Left ventricle myocardium inferior (tissue), 1 donor: ENCODE measurements around the gene PTPRS. TPM values are rescaled to one million over a fixed set of nuclear protein-coding genes. Genes with fewer than 3 reads are reported as not detected.

Experiments
- DNase-seq: peaks from one replicate; pipeline ENCODE4 v3.0.0-alpha.2; 2020
- H3K27ac ChIP-seq: fragments of 200-600 bp; replicated peaks from 2 replicates; pipeline ENCODE4 v1.8.0; 2021
- H3K27me3 ChIP-seq: fragments of 200-600 bp; 2 replicates; pipeline ENCODE4 v1.8.0; 2021; ENCODE audit warnings: low read depth
- H3K36me3 ChIP-seq: fragments of 200-600 bp; 2 replicates; pipeline ENCODE4 v1.8.0; 2021
- H3K4me1 ChIP-seq: fragments of 200-600 bp; 2 replicates; pipeline ENCODE4 v1.8.0; 2021
- H3K4me3 ChIP-seq: fragments of 200-600 bp; 2 replicates; pipeline ENCODE4 v1.8.0; 2021; ENCODE audit warnings: mild to moderate bottlenecking, moderate library complexity
- H3K9me3 ChIP-seq: fragments of 200-600 bp; replicated peaks from 2 replicates; pipeline ENCODE4 v1.8.0; 2021
- CTCF ChIP-seq: fragments of 200-600 bp; IDR thresholded peaks from 2 replicates; pipeline ENCODE4 v1.8.0; 2021; ENCODE audit warnings: antibody characterized with exemption, mild to moderate bottlenecking, borderline replicate concordance
- intact Hi-C: fragments of 100-400 bp; cut with micrococcal nuclease; formaldehyde crosslinking; loops from one replicate; pipeline ENCODE4 v1.11.0; 2022
- total RNA-seq: library from RNA; stranded (reverse); fragmentation: NEBNext Ultra II Directional; extraction: Animal tissue kit (Norgen Biotek cat#: 25700); gene quantifications from one replicate; pipeline ENCODE4 v1.2.1, GENCODE V29; 2021
- donor health status: DM: no; HTN: yes; CAD: no; lungs with severe emphysema.

The PTPRS gene
- total RNA-seq, 1 donor from 2014 or later, result 40.0 TPM

GRCh38 chr19:5345895-5346386, 5.3 kb upstream of the PTPRS start:
- Histone ChIP-seq H3K4me3 (no peak overlapping the region), H3K4me1 (peaks cover 2% of the 10 kb centered on the region), H3K36me3 (no peaks in the 10 kb centered on the region), H3K9me3 (peaks cover 13% of the 10 kb centered on the region), H3K27ac (no peak overlapping the region), H3K27me3 (peaks cover 78% of the 10 kb centered on the region)
- no peak for TF ChIP-seq CTCF
- no peak for DNase-seq
- intact Hi-C loops, result no loop called here

GRCh38 chr19:5343848-5344247, 3.2 kb upstream of the PTPRS start:
- DNase-seq, result no peak
- peaks cover 15% of the 10 kb centered on the region for H3K4me1 ChIP-seq

GRCh38 chr19:5342573-5343201, 2.1 kb upstream of the PTPRS start:
- no peak for TF ChIP-seq CTCF
- Histone ChIP-seq H3K27me3 (peaks cover 79% of the 10 kb centered on the region), H3K36me3 (no peaks in the 10 kb centered on the region), H3K4me3 (no peak overlapping the region), H3K4me1 (peaks cover 17% of the 10 kb centered on the region), H3K9me3 (peaks cover 9% of the 10 kb centered on the region), H3K27ac (no peak overlapping the region)
- intact Hi-C loops, result no loop called here
- no peak for DNase-seq

More at GRCh38 chr19:5343848-5344247, 3.2 kb upstream of the PTPRS start:
- intact Hi-C loops, result no loop called here
- Histone ChIP-seq H3K4me3 (no peak overlapping the region), H3K27ac (no peak overlapping the region), H3K27me3 (peaks cover 78% of the 10 kb centered on the region), H3K9me3 (peaks cover 13% of the 10 kb centered on the region), H3K36me3 (no peaks in the 10 kb centered on the region)
- TF ChIP-seq CTCF, result no peak

GRCh38 chr19:5341981-5342380, 1.4 kb upstream of the PTPRS start:
- Histone ChIP-seq H3K4me3 (no peak overlapping the region), H3K27ac (no peak overlapping the region), H3K36me3 (no peaks in the 10 kb centered on the region), H3K9me3 (peaks cover 2% of the 10 kb centered on the region), H3K4me1 (peaks cover 17% of the 10 kb centered on the region), H3K27me3 (peaks cover 86% of the 10 kb centered on the region)
- intact Hi-C loops, result no loop called here
- DNase-seq, result no peak
- TF ChIP-seq CTCF, result no peak

GRCh38 chr19:5341448-5341820, 822 bp upstream of the PTPRS start:
- H3K27me3 ChIP-seq, result peaks cover 87% of the 10 kb centered on the region
- TF ChIP-seq CTCF, result no peak
- H3K4me3 ChIP-seq, result no peak overlapping the region
- intact Hi-C loops, result no loop called here
- H3K27ac ChIP-seq, result no peak overlapping the region
- no peaks in the 10 kb centered on the region for H3K9me3 ChIP-seq
- no peak for DNase-seq
- no peaks in the 10 kb centered on the region for H3K36me3 ChIP-seq
- H3K4me1 ChIP-seq, result peaks cover 17% of the 10 kb centered on the region
